ENCODE measurements around the gene MBIP.
"Not testable (repeated sequence)": the region's sequence is repeated elsewhere in the genome, so short reads cannot be mapped to it uniquely, and the experiment has no call there.

DNA sequence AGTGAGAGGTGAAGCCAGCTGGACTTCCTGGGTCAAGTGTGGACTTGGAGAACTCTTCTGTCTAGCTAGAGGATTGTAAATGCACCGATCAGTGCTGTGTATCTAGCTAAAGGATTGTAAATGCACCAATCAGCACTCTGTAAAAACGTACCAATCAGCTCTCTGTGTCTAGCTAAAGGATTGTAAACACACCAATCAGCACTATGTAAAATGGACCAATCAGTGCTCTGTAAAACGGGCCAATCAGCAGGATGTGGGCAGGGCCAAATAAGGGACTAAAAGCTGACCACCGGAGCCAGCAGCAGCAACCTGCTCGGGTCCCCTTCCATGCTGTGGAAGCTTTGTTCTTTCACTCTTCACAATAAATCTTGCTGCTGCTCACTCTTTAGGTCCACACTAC, 21.4 kb upstream of the MBIP start:
- TF ChIP-seq, protein P1, sequence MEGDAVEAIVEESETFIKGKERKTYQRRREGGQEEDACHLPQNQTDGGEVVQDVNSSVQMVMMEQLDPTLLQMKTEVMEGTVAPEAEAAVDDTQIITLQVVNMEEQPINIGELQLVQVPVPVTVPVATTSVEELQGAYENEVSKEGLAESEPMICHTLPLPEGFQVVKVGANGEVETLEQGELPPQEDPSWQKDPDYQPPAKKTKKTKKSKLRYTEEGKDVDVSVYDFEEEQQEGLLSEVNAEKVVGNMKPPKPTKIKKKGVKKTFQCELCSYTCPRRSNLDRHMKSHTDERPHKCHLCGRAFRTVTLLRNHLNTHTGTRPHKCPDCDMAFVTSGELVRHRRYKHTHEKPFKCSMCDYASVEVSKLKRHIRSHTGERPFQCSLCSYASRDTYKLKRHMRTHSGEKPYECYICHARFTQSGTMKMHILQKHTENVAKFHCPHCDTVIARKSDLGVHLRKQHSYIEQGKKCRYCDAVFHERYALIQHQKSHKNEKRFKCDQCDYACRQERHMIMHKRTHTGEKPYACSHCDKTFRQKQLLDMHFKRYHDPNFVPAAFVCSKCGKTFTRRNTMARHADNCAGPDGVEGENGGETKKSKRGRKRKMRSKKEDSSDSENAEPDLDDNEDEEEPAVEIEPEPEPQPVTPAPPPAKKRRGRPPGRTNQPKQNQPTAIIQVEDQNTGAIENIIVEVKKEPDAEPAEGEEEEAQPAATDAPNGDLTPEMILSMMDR (IDR thresholded peaks at IDR 0.05), result not testable (repeated sequence)
- not testable (repeated sequence) for TF ChIP-seq EP300, POLR2A (IDR thresholded peaks at IDR 0.05)

Measured in gastroesophageal sphincter (tissue), 3 donors.